IgD-negative memory B cell (primary cell): ENCODE data around the gene SLC46A2. TPM values are rescaled to one million over a fixed set of nuclear protein-coding genes. Genes with fewer than 3 reads are reported as not detected.

Source experiments
- H3K27ac Mint-ChIP-seq, 3 donors: one replicate each; pipeline ENCODE4 v1.8.0; 2020 to 2022; ENCODE audit warnings: mild to moderate bottlenecking in 3 of 3, mixed read lengths in 3 of 3, moderate library complexity in 1 of 3
- H3K27me3 Mint-ChIP-seq: one replicate; pipeline ENCODE4 v1.8.0; 2021; ENCODE audit warnings: mixed read lengths
- H3K36me3 Mint-ChIP-seq: one replicate; pipeline ENCODE4 v1.8.0; 2020; ENCODE audit warnings: mild to moderate bottlenecking, mixed read lengths
- H3K4me1 Mint-ChIP-seq, 3 donors: one replicate each; pipeline ENCODE4 v1.8.0; 2020 to 2022; ENCODE audit warnings: mixed read lengths in 3 of 3, mild to moderate bottlenecking in 1 of 3
- H3K4me3 Mint-ChIP-seq, 4 donors: one replicate each; pipeline ENCODE4 v1.8.0; 2020 to 2022; ENCODE audit warnings: mild to moderate bottlenecking in 4 of 4, mixed read lengths in 4 of 4, moderate library complexity in 3 of 4
- H3K9me3 Mint-ChIP-seq, 3 donors: one replicate each; pipeline ENCODE4 v1.8.0; 2020 to 2021; ENCODE audit warnings: mixed read lengths in 3 of 3, mild to moderate bottlenecking in 1 of 3
- polyA plus RNA-seq: library from polyadenylated mRNA; unstranded; fragments of 300-500 nt; fragmentation: Illumina TruSeq; gene quantifications from one replicate; pipeline ENCODE4 v1.2.3, GENCODE V29; 2021

SLC46A2 gene
- polyA plus RNA-seq, 1 donor from 2014 or later = not detected

DNA sequence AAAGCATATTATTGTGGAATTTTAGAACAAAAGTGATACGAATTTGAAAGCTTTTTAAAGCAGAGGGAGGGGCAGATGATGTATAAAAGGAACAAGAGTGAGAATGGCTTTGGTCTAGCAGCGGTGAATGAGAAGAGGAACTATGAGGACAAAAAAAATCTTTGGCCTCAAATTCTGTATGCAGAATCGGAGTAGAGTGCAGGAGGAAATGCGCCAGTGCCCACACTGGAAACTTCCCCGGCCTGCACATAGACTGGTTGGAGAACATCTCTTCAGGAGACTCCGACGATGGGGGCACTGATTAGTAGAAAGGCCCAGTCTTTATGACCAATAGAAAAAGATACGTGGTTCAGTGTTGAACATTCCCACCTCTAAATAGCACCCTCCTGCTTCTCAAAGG lies 51.3 kb downstream of the SLC46A2 start:
- peaks cover 10% of the 10 kb centered on the region for H3K36me3 Mint-ChIP-seq
- H3K4me1 Mint-ChIP-seq = peaks cover 1 to 12% (median 4%) of the 10 kb centered on the region in 3 donors
- H3K27ac Mint-ChIP-seq = no peak overlapping the region
- H3K27me3 Mint-ChIP-seq = no peaks in the 10 kb centered on the region
- no peak overlapping the region for H3K4me3 Mint-ChIP-seq
- H3K9me3 Mint-ChIP-seq = no peaks in the 10 kb centered on the region

DNA sequence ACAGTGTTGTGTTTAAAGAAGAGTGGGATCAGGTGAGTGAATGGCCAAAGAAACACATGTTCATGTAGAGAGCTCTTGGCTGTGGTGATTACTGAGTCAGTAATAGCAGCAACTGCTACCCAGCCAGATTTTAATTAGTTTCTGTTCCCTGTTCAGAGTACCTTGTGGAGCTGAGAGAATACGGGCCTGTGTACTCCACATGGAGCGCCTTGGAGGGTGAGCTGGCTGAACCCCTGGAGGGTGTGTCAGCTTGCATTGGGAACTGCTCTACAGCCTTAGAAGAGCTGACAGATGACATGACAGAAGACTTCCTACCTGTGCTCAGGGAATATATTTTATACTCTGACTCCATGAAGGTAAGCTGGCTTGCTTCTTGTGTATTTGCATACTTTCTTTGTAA lies 52.3 kb downstream of the SLC46A2 start:
- Mint-ChIP-seq H3K36me3 (peaks cover 7% of the 10 kb centered on the region), H3K27me3 (no peaks in the 10 kb centered on the region), H3K27ac (no peak overlapping the region), H3K4me3 (no peak overlapping the region), H3K4me1 (peaks cover 1 to 16% (median 4%) of the 10 kb centered on the region in 3 donors), H3K9me3 (no peaks in the 10 kb centered on the region)

DNA sequence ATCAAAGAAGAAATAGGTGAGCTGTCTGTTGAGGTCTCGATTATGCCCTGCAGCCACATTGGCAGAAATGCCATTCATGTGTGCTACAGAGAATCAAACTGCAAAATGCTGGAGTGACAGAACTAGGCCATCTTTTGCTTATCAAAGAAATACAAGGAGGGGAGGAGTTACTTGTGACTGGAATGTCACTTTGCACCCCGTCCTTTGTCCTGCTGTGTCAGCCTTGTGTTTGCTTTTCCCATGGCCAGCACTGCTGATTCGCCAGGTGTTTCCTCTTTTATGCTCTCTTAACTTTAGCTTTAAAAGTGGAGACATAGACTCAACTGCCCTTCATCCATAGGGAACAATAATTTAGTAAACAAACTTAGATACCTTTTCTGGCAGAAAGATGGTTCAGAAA lies 54.3 kb downstream of the SLC46A2 start:
- no peaks in the 10 kb centered on the region for H3K27me3 Mint-ChIP-seq
- peaks cover 10% of the 10 kb centered on the region for H3K36me3 Mint-ChIP-seq
- H3K4me3 Mint-ChIP-seq = no peak overlapping the region
- H3K27ac Mint-ChIP-seq = no peak overlapping the region
- no peaks in the 10 kb centered on the region for H3K9me3 Mint-ChIP-seq
- H3K4me1 Mint-ChIP-seq = peaks cover 1 to 16% (median 6%) of the 10 kb centered on the region in 3 donors

DNA sequence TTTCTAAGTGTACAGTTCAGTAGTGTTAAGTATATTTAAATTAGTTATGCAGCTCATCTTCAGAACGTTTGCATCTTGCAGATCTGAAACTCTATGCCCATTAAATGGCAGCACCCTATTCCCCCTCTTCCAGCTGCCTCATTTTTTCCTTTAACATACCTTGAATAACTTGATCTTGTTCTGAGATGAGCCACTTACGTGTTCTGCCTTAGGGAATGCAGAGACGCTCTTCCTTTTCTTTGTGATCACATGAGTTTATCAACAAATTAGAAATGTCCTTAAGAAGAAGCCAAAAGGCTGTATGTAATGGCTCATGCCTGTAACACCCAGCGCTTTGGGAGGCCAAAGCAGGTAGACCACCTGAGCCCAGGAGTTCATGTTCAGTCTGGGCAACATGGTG lies 57.6 kb downstream of the SLC46A2 start:
- Mint-ChIP-seq H3K9me3 (no peaks in the 10 kb centered on the region), H3K4me1 (peaks cover 5 to 12% (median 7%) of the 10 kb centered on the region in 3 donors), H3K27ac (peak overlapping the region in 1 of 3 donors; percentile 34), H3K27me3 (peaks cover 2% of the 10 kb centered on the region), H3K4me3 (no peak overlapping the region), H3K36me3 (peaks cover 5% of the 10 kb centered on the region)

DNA sequence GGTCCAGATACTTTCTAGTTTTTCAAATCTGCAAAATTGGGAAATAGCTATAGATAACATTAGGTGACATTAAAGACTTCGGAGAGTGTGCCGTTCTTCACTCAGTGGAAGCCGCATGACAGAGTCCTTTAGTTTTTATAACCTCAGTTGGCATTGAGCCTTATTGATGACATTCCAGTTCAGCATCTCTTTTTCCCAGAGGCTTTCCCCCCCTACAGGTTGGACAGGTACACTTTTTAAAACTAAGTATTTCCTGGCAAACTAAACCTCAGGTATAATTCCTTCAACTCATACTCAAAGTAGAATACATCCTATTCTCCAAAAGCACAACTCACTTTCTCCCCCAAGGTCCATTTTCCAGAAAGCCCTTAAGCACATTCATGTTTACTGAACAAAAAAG lies 58.7 kb downstream of the SLC46A2 start:
- Mint-ChIP-seq H3K4me1 (peaks cover 5 to 12% (median 7%) of the 10 kb centered on the region in 3 donors), H3K4me3 (no peak overlapping the region), H3K27ac (no peak overlapping the region), H3K27me3 (peaks cover 2% of the 10 kb centered on the region), H3K36me3 (peaks cover 7% of the 10 kb centered on the region), H3K9me3 (no peaks in the 10 kb centered on the region)

DNA sequence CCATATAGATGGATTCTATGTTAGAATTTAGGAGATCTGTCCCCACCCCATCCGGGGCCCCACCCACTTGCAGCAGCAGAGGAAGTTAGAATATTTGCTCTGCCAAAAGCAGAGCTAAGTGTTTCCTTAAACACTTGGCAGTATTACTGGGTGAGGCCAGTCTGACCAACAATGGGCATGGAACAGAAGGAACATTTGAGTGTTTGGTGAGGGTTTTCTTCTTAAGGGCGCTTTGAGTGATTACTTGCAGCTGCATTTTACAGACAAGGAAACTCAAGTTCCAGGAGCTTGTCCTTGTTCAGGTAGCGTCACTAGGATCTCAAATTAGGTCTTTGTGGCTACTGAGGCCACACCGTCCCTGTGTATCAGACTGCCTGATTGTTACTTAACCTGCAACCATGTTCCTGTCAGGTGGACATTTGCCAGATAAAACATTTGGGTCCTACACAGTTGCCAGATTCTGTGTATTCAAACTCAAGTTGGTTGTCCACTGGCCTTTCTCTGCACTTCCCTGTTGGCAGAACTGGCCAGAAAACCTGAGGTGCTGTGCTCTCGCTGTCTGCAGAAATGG lies 59.3 kb downstream of the SLC46A2 start:
- peaks cover 5 to 12% (median 7%) of the 10 kb centered on the region in 3 donors for H3K4me1 Mint-ChIP-seq
- H3K4me3 Mint-ChIP-seq = no peak overlapping the region
- H3K27me3 Mint-ChIP-seq = peaks cover 2% of the 10 kb centered on the region
- no peak overlapping the region for H3K27ac Mint-ChIP-seq
- H3K9me3 Mint-ChIP-seq = no peaks in the 10 kb centered on the region
- H3K36me3 Mint-ChIP-seq = peaks cover 9% of the 10 kb centered on the region

Other genes starting within 250 kb of the SLC46A2 start
- gene INIP, start 172.8 kb downstream of the SLC46A2 start, polyA plus RNA-seq = 43.0 TPM
- gene SNX30, start 140.1 kb downstream of the SLC46A2 start, polyA plus RNA-seq = 1.4 TPM
- 1.2 TPM for gene ZNF883, start 121.3 kb upstream of the SLC46A2 start, polyA plus RNA-seq
- 2.5 TPM for gene ZFP37, start 165.8 kb upstream of the SLC46A2 start, polyA plus RNA-seq